ENCODE results near the gene HK1. TPM values are rescaled to one million over a fixed set of nuclear protein-coding genes. Genes with fewer than 3 reads are reported as not detected.

HK1 gene
- total and polyA plus RNA-seq, 4 donors: 1.8 to 166 (median 7.4) TPM

- Histone ChIP-seq H3K9me3 (ENCODE audit: control insufficient read depth in 4 of 4, low read length in 3 of 4) (no peaks in the 10 kb centered on the region), H3K4me3 (ENCODE audit: low read depth in 1 of 3, low read length in 3 of 3) (no peak overlapping the region), H3K36me3 (ENCODE audit: control insufficient read depth in 4 of 4, insufficient read depth in 3 of 4, low read depth in 1 of 4, low read length in 3 of 4) (peaks cover 0 to 4% (median under 1%) of the 10 kb centered on the region in 4 donors), H3K9ac (ENCODE audit: low read depth in 1 of 2, low read length in 2 of 2) (no peak overlapping the region), H3K27ac (ENCODE audit: low read depth in 1 of 2, low read length in 2 of 2) (no peak overlapping the region), H3K27me3 (ENCODE audit: control insufficient read depth in 4 of 4, insufficient read depth in 4 of 4, low read length in 3 of 4) (no peaks in the 10 kb centered on the region), H3K4me1 (ENCODE audit: control insufficient read depth in 4 of 4, insufficient read depth in 4 of 4, low read length in 3 of 4) (no peaks in the 10 kb centered on the region)
- 90% methylated on average over 26 of the region's 26 CpGs for WGBS
- DNase-seq (ENCODE audit: low spot score): no peak
- no peak for TF ChIP-seq HNF4A (conservative IDR thresholded peaks at IDR 0.05)
- no peak for TF ChIP-seq TAF1 (conservative IDR thresholded peaks at IDR 0.05)
- TF ChIP-seq FOXA2 (IDR thresholded peaks at IDR 0.05): no peak
Observed at GRCh38 chr10:69382382-69383117, 104.3 kb downstream of the HK1 start.

DNA sequence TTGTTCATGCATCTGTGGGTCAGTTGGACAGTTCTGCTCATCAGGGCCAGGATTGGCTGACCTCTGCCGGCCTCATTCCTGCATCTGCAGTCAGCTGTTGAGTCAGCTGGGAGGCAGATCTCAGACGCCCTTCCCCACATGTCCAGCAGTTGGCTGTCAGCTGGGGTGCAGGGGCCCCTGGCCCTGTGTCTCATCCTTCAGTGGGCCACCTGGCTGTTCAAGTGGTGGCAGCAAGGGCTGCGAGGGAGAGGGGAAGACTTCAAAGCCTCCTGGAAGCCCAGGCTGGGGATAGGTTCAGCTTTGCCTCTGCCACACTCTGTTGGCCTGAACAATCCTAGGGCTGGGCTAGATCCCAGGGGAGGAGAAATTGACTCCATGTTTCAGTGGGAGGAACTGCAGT, 105.3 kb downstream of the HK1 start:
- no peak for DNase-seq (ENCODE audit: low spot score)
- 67% methylated on average over 3 of the region's 3 CpGs for WGBS
- TF ChIP-seq JUND (IDR thresholded peaks at IDR 0.05) (no peak), RXRA (IDR thresholded peaks at IDR 0.05) (no peak), SP1 (IDR thresholded peaks at IDR 0.05) (no peak), NR2F2 (IDR thresholded peaks at IDR 0.05) (no peak), MAX (IDR thresholded peaks at IDR 0.05) (no peak), GABPA (IDR thresholded peaks at IDR 0.05 in 1 of 2, conservative IDR thresholded peaks at IDR 0.05 in 1 of 2) (no peak), TAF1 (conservative IDR thresholded peaks at IDR 0.05) (no peak), RAD21 (IDR thresholded peaks at IDR 0.05) (no peak), CTCF (IDR thresholded peaks at IDR 0.05; ENCODE audit: low read depth, low read length, missing input control) (no peak), ZBTB33 (IDR thresholded peaks at IDR 0.05) (no peak), YY1 (IDR thresholded peaks at IDR 0.05) (no peak), HNF4G (IDR thresholded peaks at IDR 0.05) (no peak)
- Histone ChIP-seq H3K4me3 (ENCODE audit: low read depth in 1 of 3, low read length in 3 of 3) (no peak overlapping the region), H3K9ac (ENCODE audit: low read depth in 1 of 2, low read length in 2 of 2) (no peak overlapping the region), H3K36me3 (ENCODE audit: control insufficient read depth in 4 of 4, insufficient read depth in 3 of 4, low read depth in 1 of 4, low read length in 3 of 4) (peaks cover 0 to 4% (median under 1%) of the 10 kb centered on the region in 4 donors), H3K27me3 (ENCODE audit: control insufficient read depth in 4 of 4, insufficient read depth in 4 of 4, low read length in 3 of 4) (no peaks in the 10 kb centered on the region), H3K27ac (ENCODE audit: low read depth in 1 of 2, low read length in 2 of 2) (no peak overlapping the region), H3K4me1 (ENCODE audit: control insufficient read depth in 4 of 4, insufficient read depth in 4 of 4, low read length in 3 of 4) (no peaks in the 10 kb centered on the region), H3K9me3 (ENCODE audit: control insufficient read depth in 4 of 4, low read length in 3 of 4) (no peaks in the 10 kb centered on the region)

DNA sequence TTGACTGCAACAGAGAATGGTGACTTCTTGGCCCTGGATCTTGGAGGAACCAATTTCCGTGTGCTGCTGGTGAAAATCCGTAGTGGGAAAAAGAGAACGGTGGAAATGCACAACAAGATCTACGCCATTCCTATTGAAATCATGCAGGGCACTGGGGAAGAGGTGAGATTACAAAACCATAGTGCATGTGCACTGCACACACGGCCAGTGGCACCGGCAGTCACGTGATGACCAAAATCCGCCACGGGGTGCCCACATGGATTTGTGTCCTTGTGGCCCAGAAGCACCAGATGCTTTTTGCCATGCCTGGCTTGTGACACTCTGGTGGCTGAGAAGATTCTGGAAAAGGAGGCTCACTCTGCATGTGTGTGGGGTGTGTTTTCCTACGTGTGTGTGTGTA, 106.0 kb downstream of the HK1 start:
- no peak overlapping the region for H3K9ac ChIP-seq (ENCODE audit: low read depth in 1 of 2, low read length in 2 of 2)
- no peak for DNase-seq (ENCODE audit: low spot score)
- TF ChIP-seq JUND (IDR thresholded peaks at IDR 0.05) (no peak), GABPA (IDR thresholded peaks at IDR 0.05 in 1 of 2, conservative IDR thresholded peaks at IDR 0.05 in 1 of 2) (no peak)
- no peak overlapping the region for H3K27ac ChIP-seq (ENCODE audit: low read depth in 1 of 2, low read length in 2 of 2)
- H3K27me3 ChIP-seq (ENCODE audit: control insufficient read depth in 4 of 4, insufficient read depth in 4 of 4, low read length in 3 of 4): no peaks in the 10 kb centered on the region
- no peaks in the 10 kb centered on the region for H3K9me3 ChIP-seq (ENCODE audit: control insufficient read depth in 4 of 4, low read length in 3 of 4)
- H3K4me1 ChIP-seq (ENCODE audit: control insufficient read depth in 4 of 4, insufficient read depth in 4 of 4, low read length in 3 of 4): no peaks in the 10 kb centered on the region
- H3K36me3 ChIP-seq (ENCODE audit: control insufficient read depth in 4 of 4, insufficient read depth in 3 of 4, low read depth in 1 of 4, low read length in 3 of 4): peaks cover 0 to 4% (median under 1%) of the 10 kb centered on the region in 4 donors
- no peak overlapping the region for H3K4me3 ChIP-seq (ENCODE audit: low read depth in 1 of 3, low read length in 3 of 3)
- WGBS: 93% methylated on average over 10 of the region's 10 CpGs

All from liver (tissue), 9 donors.